ENCODE results near the gene AKNAD1.
A peak's percentile ranks its signal among the peaks of the same experiment; 100 is the strongest.
"Not testable (repeated sequence)": the region's sequence is repeated elsewhere in the genome, so short reads cannot be mapped to it uniquely, and the experiment has no call there.

Gene AKNAD1

DNA sequence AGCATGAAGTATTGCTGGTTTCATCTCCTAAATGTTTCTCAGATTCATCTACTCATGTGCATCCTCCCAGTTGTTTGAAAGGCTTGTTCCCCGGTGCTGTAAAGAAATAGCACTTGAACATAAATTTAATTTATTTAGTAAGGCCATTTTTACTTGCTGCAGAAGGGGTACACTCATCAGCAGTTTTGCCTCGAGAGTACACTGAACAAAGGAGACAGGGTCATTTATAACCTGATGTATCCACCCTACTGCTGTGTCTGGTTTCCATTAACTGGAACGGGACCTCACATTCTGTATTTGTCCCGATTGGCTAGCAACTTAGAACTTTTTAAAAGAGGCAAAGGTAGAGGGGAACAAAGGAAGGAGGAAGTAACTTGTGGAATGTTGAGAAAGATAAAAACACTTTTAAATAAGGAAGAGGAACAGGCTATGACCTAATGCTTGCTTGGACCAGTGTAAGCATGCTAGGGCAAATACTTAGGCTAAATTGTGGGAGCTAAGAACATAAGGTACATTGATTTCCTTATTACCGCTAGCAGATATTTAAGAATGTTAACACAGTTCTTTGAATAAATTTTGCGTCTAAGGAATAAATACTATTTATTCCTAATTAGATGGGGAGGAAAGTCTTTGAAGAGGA is 32.2 kb upstream of the AKNAD1 start:
- H4K91ac ChIP-seq (ENCODE audit: low read depth, low read length); H2BK120ac ChIP-seq (ENCODE audit: insufficient read depth, low read length, poor library complexity); H2AK5ac ChIP-seq (ENCODE audit: low read length): not testable (repeated sequence)

DNA sequence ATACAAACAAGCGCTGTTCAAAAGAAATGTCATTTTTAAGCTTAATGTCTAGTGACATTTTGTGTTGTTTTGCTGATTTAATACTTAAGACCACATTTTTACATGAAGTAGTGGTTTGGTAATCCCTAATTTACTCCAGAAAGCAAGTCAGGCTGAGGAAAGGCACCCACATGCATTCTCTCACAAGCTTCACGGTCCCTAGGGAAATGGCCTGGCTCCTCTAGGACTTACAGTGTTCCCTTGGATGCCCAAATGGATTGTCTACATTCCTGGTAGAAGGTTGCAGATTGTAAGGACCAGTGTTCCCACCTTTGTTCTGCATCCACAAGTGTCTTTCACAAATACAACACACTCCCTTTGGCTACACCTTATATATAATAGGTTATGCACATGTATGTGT is 29.4 kb upstream of the AKNAD1 start:
- H3K79me2 ChIP-seq (ENCODE audit: control insufficient read depth, insufficient read depth, low read length, poor library complexity) = peaks cover 2% of the 10 kb centered on the region
- H3K14ac ChIP-seq (ENCODE audit: low read length) = no peak overlapping the region
- peak overlapping the region; percentile 5 for H3K23ac ChIP-seq (ENCODE audit: low read length)
- no peak overlapping the region for H2BK120ac ChIP-seq (ENCODE audit: insufficient read depth, low read length, poor library complexity)
- no peaks in the 10 kb centered on the region for H3K79me1 ChIP-seq (ENCODE audit: low read length)
- peaks cover 0 to 2% of the 10 kb centered on the region in 2 experiments for H3K36me3 ChIP-seq (ENCODE audit: control insufficient read depth in 1 of 2, insufficient read depth in 2 of 2, low read length in 2 of 2)
- H2AK5ac ChIP-seq (ENCODE audit: low read length) = no peak overlapping the region
- DNase-seq = no peak
- no peak overlapping the region for H2BK5ac ChIP-seq (ENCODE audit: low read depth, low read length, poor library complexity)
- no peak overlapping the region for H2BK12ac ChIP-seq (ENCODE audit: low read length)
- no peak overlapping the region for H4K91ac ChIP-seq (ENCODE audit: low read depth, low read length)
- H4K8ac ChIP-seq (ENCODE audit: low read depth, low read length) = no peak overlapping the region
- no peak overlapping the region for H3K27ac ChIP-seq (ENCODE audit: low read depth, low read length)
- no peak overlapping the region for H2AFZ ChIP-seq (ENCODE audit: insufficient read depth, low read length, poor library complexity)
- no peak overlapping the region for H3K9ac ChIP-seq (ENCODE audit: low read length)
- H4K12ac ChIP-seq (ENCODE audit: low read depth, low read length) = no peak overlapping the region
- H3K27me3 ChIP-seq (ENCODE audit: insufficient read depth, low read length) = no peaks in the 10 kb centered on the region
- no peak overlapping the region for H3K4ac ChIP-seq (ENCODE audit: low read depth, low read length)
- no peak overlapping the region for H3K18ac ChIP-seq (ENCODE audit: low read length)
- H3K4me2 ChIP-seq (ENCODE audit: low read length) = no peak overlapping the region
- no peak overlapping the region for H3K4me3 ChIP-seq (ENCODE audit: low read depth, low read length)
- WGBS (ENCODE audit: extremely low coverage, insufficient coverage, insufficient read length) = no CpG with 5 or more reads among the region's 2 CpGs
- H3K9me3 ChIP-seq (ENCODE audit: insufficient read depth, low read depth, low read length) = no peaks in the 10 kb centered on the region
- H3K4me1 ChIP-seq (ENCODE audit: control insufficient read depth in 1 of 2, insufficient read depth in 2 of 2, low read length in 2 of 2) = no peaks in the 10 kb centered on the region

More for the DNA sequence above, 32.2 kb upstream of the AKNAD1 start:
- not testable (repeated sequence) for H3K23ac ChIP-seq (ENCODE audit: low read length); H3K79me2 ChIP-seq (ENCODE audit: control insufficient read depth, insufficient read depth, low read length, poor library complexity); DNase-seq; H3K27ac ChIP-seq (ENCODE audit: low read depth, low read length); H3K4me1 ChIP-seq (ENCODE audit: control insufficient read depth in 1 of 2, insufficient read depth in 2 of 2, low read length in 2 of 2); H3K27me3 ChIP-seq (ENCODE audit: insufficient read depth, low read length); H2BK12ac ChIP-seq (ENCODE audit: low read length); H3K9me3 ChIP-seq (ENCODE audit: insufficient read depth, low read depth, low read length); H3K9ac ChIP-seq (ENCODE audit: low read length); H2BK5ac ChIP-seq (ENCODE audit: low read depth, low read length, poor library complexity); H2AFZ ChIP-seq (ENCODE audit: insufficient read depth, low read length, poor library complexity); H3K14ac ChIP-seq (ENCODE audit: low read length); H3K4me2 ChIP-seq (ENCODE audit: low read length); H3K18ac ChIP-seq (ENCODE audit: low read length); H4K8ac ChIP-seq (ENCODE audit: low read depth, low read length); H3K36me3 ChIP-seq (ENCODE audit: control insufficient read depth in 1 of 2, insufficient read depth in 2 of 2, low read length in 2 of 2); H4K12ac ChIP-seq (ENCODE audit: low read depth, low read length); H3K4me3 ChIP-seq (ENCODE audit: low read depth, low read length); H3K79me1 ChIP-seq (ENCODE audit: low read length); H3K4ac ChIP-seq (ENCODE audit: low read depth, low read length)
- WGBS (ENCODE audit: extremely low coverage, insufficient coverage, insufficient read length) = no CpG with 5 or more reads among the region's 6 CpGs

DNA sequence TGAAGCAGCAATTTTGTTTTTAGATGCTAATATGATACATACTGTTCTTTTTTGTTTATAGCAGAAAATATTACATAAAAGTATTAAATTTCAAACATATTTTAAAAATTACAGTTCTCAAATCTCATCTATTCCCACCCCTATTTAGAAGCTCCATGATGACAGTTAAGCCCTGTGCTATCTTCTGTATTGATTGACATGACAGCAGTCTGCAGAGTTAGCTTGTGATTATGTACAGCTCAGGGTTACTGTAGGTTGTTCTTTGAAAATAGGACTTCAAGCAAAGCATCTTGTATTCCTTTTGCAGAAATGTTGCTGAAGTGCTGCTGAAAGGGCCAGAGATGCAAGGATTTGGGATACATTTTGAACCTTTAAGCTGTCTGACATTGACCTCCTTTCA is 28.1 kb upstream of the AKNAD1 start:
- no peak overlapping the region for H3K4me3 ChIP-seq (ENCODE audit: low read depth, low read length)
- peaks cover 0 to 2% of the 10 kb centered on the region in 2 experiments for H3K36me3 ChIP-seq (ENCODE audit: control insufficient read depth in 1 of 2, insufficient read depth in 2 of 2, low read length in 2 of 2)
- H3K18ac ChIP-seq (ENCODE audit: low read length) = no peak overlapping the region
- H3K14ac ChIP-seq (ENCODE audit: low read length) = no peak overlapping the region
- no peak overlapping the region for H4K8ac ChIP-seq (ENCODE audit: low read depth, low read length)
- DNase-seq = no peak
- no peak overlapping the region for H3K9ac ChIP-seq (ENCODE audit: low read length)
- no peak overlapping the region for H3K4me2 ChIP-seq (ENCODE audit: low read length)
- H3K79me2 ChIP-seq (ENCODE audit: control insufficient read depth, insufficient read depth, low read length, poor library complexity) = peaks cover 5% of the 10 kb centered on the region
- no peaks in the 10 kb centered on the region for H3K79me1 ChIP-seq (ENCODE audit: low read length)
- no peaks in the 10 kb centered on the region for H3K9me3 ChIP-seq (ENCODE audit: insufficient read depth, low read depth, low read length)
- no peak overlapping the region for H3K23ac ChIP-seq (ENCODE audit: low read length)
- H3K4me1 ChIP-seq (ENCODE audit: control insufficient read depth in 1 of 2, insufficient read depth in 2 of 2, low read length in 2 of 2) = no peaks in the 10 kb centered on the region
- no peak overlapping the region for H2AK5ac ChIP-seq (ENCODE audit: low read length)
- H2BK5ac ChIP-seq (ENCODE audit: low read depth, low read length, poor library complexity) = no peak overlapping the region
- no peak overlapping the region for H2AFZ ChIP-seq (ENCODE audit: insufficient read depth, low read length, poor library complexity)
- H2BK12ac ChIP-seq (ENCODE audit: low read length) = no peak overlapping the region
- no peak overlapping the region for H3K27ac ChIP-seq (ENCODE audit: low read depth, low read length)
- H2BK120ac ChIP-seq (ENCODE audit: insufficient read depth, low read length, poor library complexity) = no peak overlapping the region
- H4K12ac ChIP-seq (ENCODE audit: low read depth, low read length) = no peak overlapping the region
- no peak overlapping the region for H4K91ac ChIP-seq (ENCODE audit: low read depth, low read length)
- H3K27me3 ChIP-seq (ENCODE audit: insufficient read depth, low read length) = no peaks in the 10 kb centered on the region
- no peak overlapping the region for H3K4ac ChIP-seq (ENCODE audit: low read depth, low read length)

DNA sequence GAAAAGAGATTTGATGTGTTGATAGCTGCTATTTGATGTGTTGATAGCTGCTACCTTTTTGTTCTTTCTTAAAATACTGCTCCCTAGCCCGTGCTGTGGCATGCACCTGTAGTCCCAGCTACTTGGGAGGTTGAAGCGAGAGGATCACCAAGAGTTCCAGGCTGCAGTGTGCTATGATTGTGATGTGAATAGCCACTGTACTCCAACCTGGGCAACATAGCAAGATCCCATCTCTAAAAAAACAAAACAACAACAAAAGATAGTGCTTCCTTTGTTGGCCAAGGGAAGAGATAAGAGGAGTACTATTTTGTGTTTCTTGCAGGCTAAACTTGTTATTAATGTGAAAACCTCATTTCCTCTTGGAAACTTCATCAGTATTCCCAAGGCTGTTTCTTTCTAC is 25.9 kb upstream of the AKNAD1 start:
- Histone ChIP-seq H3K14ac (ENCODE audit: low read length) (no peak overlapping the region), H3K18ac (ENCODE audit: low read length) (no peak overlapping the region), H3K4me1 (ENCODE audit: control insufficient read depth in 1 of 2, insufficient read depth in 2 of 2, low read length in 2 of 2) (no peaks in the 10 kb centered on the region), H3K9me3 (ENCODE audit: insufficient read depth, low read depth, low read length) (no peaks in the 10 kb centered on the region), H2AK5ac (ENCODE audit: low read length) (no peak overlapping the region), H2BK5ac (ENCODE audit: low read depth, low read length, poor library complexity) (no peak overlapping the region), H4K8ac (ENCODE audit: low read depth, low read length) (no peak overlapping the region), H2AFZ (ENCODE audit: insufficient read depth, low read length, poor library complexity) (no peak overlapping the region), H3K27ac (ENCODE audit: low read depth, low read length) (no peak overlapping the region), H2BK12ac (ENCODE audit: low read length) (no peak overlapping the region), H4K91ac (ENCODE audit: low read depth, low read length) (no peak overlapping the region), H3K9ac (ENCODE audit: low read length) (no peak overlapping the region), H3K36me3 (ENCODE audit: control insufficient read depth in 1 of 2, insufficient read depth in 2 of 2, low read length in 2 of 2) (peaks cover 0 to 2% of the 10 kb centered on the region in 2 experiments), H3K23ac (ENCODE audit: low read length) (no peak overlapping the region), H4K12ac (ENCODE audit: low read depth, low read length) (no peak overlapping the region), H3K79me1 (ENCODE audit: low read length) (no peaks in the 10 kb centered on the region), H3K27me3 (ENCODE audit: insufficient read depth, low read length) (no peaks in the 10 kb centered on the region), H3K4me2 (ENCODE audit: low read length) (no peak overlapping the region), H3K4me3 (ENCODE audit: low read depth, low read length) (no peak overlapping the region), H3K4ac (ENCODE audit: low read depth, low read length) (no peak overlapping the region), H3K79me2 (ENCODE audit: control insufficient read depth, insufficient read depth, low read length, poor library complexity) (peaks cover 5% of the 10 kb centered on the region), H2BK120ac (ENCODE audit: insufficient read depth, low read length, poor library complexity) (no peak overlapping the region)
- DNase-seq = no peak
- no CpG with 5 or more reads among the region's 2 CpGs for WGBS (ENCODE audit: extremely low coverage, insufficient coverage, insufficient read length)
